RKO (cell line): ENCODE results near the gene GCK.
"Not testable (repeated sequence)": the region's sequence is repeated elsewhere in the genome, so short reads cannot be mapped to it uniquely, and the experiment has no call there.

ENCODE experiments used
- DNase-seq: peaks from one replicate; pipeline ENCODE4 v3.0.0-alpha.2; 2016; ENCODE audit warnings: low spot score

The GCK gene

GRCh38 chr7:44201813-44202212, 12.6 kb upstream of the GCK start:
- peak; percentile 61 for DNase-seq

- peak; percentile 96 for DNase-seq
Observed at GRCh38 chr7:44200699-44201461, 11.6 kb upstream of the GCK start, which contains the start of gene YKT6. YKT6 (plus strand) TSS chr7:44200978; CDS start chr7:44201136, 158 bp downstream.

- not testable (repeated sequence) for DNase-seq
Observed at GRCh38 chr7:44200163-44200562, 10.9 kb upstream of the GCK start.

- DNase-seq: no peak
Observed at GRCh38 chr7:44197474-44197873, 8.2 kb upstream of the GCK start.

DNA sequence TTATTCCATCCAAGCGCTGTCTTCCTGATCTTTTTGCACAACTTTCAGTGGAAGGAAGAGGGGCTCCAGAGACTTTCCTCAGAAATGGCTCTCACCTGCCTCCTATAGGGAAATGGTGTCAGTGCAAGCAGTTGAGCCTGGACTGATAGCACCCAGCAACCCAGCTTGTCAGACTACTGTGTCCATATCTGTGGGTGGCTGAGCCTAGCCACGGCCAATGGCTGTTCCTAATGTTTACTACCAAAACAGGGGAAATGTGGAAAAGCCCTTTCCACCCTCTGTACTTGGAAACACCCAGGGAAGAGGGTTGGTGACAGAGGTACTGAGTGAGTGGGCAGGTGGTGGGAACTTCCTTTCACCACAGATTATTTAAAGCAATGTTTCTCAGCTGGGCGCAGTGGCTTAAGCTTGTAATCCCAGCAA, 7.2 kb upstream of the GCK start:
- peak; percentile 27 for DNase-seq

- DNase-seq: peak; percentile 38
Observed at GRCh38 chr7:44195889-44196288, 6.7 kb upstream of the GCK start.

DNA sequence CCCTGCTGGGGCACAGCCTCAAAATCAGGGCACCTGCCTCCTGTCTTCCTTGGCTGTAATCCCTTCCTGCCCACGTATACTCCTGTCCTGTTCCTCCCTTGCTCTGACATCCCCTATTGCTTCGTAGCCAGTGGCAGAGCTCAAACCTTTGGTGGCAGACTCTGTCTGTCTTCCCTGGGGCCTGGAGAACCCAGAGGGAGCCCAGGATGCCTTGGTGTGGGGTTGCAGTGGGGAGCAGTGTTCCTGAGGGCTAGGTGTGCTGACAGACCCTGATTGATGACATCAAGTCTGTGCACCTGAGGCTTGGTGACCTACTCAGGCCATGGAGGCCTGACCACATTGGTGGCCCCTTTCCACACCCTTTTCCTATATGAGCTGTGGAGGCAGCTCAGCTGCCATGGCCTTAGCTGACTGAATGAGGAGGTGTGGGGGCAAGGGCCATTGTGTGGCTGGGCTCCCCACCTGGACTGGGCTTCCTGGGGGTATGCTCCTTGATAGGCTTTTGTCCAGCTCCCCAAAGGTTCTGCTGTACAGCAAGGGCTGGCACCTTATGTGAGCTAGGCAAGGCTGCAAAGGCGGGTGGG, 5.4 kb upstream of the GCK start:
- DNase-seq: no peak

DNA sequence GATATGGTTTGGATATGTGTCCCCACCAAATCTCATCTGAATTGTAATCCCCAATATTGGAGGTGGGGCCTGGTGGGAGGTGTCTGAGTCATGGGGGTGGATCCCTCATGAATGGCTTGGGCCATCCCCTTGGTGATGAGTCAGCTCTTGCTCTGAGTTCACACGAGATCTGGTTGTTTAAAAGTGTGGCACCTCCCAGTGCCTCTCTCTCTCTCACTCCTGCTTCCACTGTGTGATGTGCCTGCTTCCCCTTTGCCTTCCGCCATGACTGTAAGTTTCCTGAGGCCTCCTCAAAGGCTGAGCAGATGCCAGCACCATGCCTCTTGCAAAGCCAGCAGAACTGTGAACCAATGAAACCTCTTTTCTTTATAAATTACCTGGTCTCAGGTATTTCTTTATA, 4.8 kb upstream of the GCK start:
- DNase-seq: peak; percentile 37

- DNase-seq: no peak
Observed at GRCh38 chr7:44193011-44193802, 4.0 kb upstream of the GCK start.

GRCh38 chr7:44191171-44191570, 1.9 kb upstream of the GCK start:
- no peak for DNase-seq

GRCh38 chr7:44189993-44190872, 994 bp upstream of the GCK start:
- DNase-seq: no peak

GRCh38 chr7:44188480-44189225, 586 bp downstream of the GCK start:
- no peak for DNase-seq

GRCh38 chr7:44187636-44188416, 1.4 kb downstream of the GCK start:
- DNase-seq: no peak

- no peak for DNase-seq
Observed at GRCh38 chr7:44186736-44187135, 2.5 kb downstream of the GCK start.

- no peak for DNase-seq
Observed at GRCh38 chr7:44185729-44186128, 3.5 kb downstream of the GCK start.

DNA sequence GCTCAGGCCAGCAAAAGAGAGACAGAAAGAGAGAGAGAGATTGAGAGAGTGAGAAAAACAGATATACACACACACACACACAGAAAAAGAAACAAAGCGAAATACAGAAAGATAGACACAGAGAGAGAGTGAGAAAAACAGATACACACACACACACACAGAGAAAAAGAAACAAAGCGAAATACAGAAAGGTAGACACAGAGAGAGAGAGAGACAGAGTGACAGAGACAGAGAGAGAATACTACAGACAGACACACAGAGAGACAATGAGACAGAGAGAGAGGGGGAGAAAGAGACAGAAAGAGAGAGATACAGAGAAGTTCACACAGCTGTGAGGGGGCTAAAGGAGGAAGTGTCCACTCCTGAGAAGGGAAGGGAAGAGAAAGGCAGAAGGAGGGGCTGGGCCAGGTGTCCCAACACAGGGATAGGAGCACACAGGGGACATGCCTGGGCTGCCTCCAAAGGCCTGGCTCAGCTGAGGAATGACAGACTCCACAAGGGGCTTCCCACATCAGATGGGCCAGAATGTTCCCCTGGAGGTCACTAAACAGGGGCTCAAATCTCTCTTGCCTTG, 4.3 kb downstream of the GCK start:
- no peak for DNase-seq

DNA sequence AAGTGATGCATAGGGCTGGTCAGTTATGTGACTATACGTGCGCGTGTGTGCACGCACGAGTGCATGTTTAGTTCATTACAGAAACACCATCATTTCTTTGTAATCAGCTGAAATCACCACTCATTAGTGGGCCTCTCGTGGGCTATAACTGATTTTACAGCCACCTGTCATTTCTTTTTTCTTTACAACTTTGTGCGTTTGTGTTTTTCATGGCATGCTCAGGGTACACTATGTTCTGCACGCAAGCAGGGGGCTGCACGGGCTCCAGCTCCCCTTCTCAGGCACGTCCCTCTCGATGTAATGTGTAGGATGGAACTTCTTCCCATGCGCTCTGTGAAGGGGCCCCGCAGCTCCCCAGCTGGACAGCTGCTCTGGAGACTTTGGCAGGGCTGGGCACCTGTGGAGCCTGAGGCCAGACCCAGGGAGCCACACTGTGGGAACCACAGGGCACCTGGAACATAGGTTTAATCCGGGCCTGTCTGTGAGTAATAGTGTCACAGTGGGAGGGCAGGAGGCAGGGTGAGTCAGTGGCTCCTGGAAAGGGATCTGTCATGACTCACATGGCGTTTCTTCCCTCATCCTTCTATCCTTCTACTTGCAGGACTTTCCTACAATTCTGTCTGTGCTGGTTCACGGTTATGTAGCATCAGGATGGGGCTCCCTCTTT, 4.9 kb downstream of the GCK start:
- peak; percentile 80 for DNase-seq

GRCh38 chr7:44183386-44183785, 5.9 kb downstream of the GCK start:
- DNase-seq: no peak

DNA sequence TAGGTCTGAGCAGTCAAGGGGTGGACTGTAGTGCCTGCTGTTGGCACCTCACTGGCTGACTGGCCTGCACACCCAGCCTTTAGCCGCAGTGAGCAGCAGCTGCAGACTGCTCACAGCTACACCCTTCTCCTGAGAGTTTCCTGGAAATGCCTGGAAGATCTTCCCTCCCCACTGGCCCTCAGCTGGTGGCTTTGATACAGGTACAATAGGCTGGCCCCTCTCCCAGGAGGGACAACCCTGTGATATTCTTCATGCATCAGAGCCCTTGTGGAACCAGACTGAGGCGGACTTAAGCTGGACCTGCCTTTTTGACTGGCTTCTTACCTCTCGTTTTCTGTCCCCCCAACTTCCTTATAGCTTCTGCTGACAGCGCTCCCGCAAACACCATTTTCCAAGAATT, 6.4 kb downstream of the GCK start:
- DNase-seq: no peak
